Ureter (tissue), 1 donor: ENCODE measurements around the gene RNU6-1. TPM values are rescaled to one million over a fixed set of nuclear protein-coding genes. Genes with fewer than 3 reads are reported as not detected.

Experiments
- DNase-seq: peaks from one replicate; pipeline ENCODE4 v3.0.0-alpha.2; 2020; ENCODE audit warnings: low spot score
- total RNA-seq: library from RNA; stranded (reverse); gene quantifications from one replicate; pipeline ENCODE4 v1.2.4, GENCODE V29; 2023
- donor health status: DM: yes; HTN: yes; CAD: no.

RNU6-1 gene
- total RNA-seq, 1 donor from 2014 or later = not detected

DNA sequence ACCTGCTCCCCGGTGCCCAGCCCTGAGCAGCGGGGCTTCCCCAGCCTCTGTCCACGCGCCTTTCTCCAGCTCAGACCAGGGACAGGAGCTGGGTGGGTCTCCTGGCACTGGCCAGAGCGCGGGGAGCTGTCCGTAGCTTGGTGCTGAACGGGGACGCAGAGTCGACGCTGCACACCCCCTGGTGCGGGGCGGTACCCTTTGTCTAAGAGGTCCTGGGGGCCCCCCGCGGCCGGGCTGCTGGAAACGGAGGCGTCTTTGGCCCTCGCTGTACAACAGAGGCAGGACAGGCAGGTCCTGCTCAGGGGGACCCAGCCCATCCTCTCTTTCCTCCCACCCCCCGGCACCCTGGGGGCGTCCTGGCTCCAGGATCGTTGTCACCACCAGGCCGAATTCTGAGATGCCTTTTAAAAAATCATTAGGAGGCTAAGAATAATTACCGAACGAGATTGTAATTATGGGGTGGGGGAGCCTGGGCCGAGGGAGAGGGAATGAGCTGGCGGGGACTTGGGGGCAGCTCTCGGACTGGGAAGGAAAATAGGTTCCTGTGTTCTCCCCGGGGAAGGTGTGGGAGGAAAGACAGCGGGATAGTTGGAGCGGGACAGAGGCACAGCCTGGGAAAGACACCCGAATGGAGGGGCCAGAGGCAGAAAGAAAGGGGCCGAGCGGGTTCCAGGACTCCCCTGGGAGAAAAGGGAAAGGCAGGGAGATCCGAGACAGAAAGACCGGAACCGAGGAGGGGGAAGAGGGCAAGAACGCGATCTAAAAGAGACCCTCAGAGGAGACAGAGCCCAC is 18.7 kb downstream of the RNU6-1 start:
- DNase-seq = peak; percentile 62

DNA sequence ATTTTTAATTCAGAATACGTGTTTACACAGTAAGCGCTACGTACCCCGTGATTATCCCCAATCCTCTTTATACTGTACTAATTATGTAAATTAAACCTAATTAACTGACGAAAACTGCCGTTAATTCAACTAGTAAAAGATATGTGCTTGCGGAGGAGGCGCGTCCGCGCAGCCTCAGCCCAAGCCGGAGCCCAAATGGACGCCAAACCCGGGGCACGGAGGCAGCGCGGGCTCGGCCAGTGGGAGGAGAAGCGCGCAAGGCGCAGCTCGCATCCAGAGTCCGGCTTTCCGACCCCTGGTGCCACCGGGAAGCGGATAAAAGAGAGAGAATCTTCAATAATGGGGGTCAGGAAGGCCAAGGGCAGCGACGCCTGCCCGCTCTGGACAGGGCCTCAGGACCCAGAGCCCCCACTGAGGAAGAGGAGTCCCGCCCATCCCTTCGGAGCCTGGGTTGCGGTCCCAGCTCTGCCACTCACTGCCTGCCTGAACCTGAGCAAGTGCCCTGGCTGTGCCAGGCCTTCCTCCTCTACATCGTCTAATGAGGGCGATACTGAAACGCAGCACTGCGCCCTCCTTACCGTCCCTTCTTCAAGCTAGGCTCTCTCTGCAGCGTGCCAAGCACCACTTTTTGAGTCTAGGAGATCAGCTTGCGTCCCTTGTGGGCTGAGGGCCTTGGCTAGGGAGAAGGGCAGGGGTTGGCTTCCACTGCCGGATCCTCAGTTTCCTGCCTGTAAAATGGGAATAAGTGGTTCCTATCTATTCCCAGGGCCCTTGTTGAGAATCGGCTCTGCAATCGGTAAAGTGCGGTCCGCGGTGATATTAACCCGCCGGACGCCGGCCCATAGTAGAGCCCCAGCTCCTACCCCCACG is 19.5 kb downstream of the RNU6-1 start:
- no peak for DNase-seq

DNA sequence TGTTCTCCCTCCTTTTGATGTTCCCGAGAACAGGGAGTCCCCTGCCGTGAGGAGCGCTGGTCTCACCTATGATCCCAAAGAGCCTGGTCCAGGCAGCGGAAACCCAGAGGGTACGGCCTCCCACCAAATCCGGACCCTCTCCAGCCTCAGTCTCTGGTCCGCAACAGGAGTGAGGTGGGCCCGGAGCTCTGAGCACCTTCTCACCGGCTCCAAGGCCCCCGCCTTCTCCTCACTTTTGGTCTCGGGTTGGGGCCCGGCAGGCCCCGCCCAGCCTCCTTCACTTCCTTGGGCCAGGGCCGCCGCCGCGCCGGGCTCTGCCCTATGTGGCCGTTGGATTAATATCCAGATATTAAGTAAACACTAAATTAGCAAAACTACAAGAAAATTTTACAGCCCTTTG is 20.2 kb downstream of the RNU6-1 start:
- no peak for DNase-seq

DNA sequence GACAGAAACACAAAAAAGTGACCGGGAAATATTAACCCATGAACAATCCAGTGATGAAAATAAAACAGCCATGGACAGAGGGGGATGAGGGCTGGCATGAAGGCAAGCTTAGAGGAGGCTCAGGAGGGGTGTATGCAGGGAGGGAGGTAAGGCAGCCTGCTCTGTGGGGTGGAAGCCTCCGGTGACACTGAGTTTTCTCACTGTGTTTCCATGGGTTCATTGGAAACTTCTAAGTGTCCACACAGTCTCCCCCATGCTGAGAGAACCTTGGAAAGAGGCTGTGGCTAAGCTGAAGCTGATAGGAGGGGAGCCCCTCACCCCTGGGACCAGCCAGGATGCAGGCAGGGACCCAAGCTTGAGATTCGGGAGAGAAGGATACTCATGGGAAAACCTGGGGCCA is 21.4 kb downstream of the RNU6-1 start:
- DNase-seq = no peak

DNA sequence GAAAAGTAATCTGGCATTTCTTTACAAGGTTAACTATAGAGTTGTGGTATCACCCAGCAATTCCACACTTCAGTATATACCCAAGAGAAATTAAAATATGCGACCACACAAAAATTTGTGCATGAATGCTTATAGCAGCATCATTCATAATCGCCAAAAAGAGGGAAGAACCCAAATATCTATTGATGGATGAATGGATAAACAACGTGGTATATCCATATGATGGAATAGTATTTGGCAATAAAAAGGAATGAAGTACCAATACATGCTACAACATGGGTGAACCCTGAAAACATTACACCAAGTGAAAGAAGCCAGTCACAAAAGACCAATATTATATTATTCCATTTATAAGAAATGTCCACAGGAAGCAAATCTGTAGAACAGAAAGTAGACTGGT is 23.2 kb downstream of the RNU6-1 start:
- no peak for DNase-seq

DNA sequence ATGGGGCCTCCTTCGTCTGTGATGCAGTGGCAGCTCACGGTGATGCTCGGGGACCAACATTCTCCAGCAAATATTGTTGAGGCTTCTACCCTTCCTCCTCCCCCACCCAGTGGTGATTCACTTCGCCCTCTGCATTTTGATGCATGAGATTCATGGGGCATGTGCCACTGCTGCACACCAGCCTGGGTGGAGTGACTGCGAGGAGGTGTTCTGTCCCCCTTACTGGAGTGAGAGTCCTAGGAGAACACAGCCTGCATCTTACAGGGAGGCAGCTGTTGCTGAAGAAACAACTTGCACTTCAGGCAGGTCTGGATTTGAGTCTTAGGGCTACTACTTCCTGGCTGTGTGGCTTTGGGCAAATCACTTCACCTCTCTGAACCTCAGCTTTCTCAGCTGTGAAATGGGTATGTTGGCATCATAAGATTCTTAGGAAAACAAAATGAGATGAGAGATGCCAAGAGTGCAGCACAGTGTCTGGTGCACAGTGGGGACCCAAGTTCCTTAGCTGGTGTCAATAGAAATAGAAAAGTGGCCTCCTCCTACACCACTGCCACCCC is 24.7 kb downstream of the RNU6-1 start:
- no peak for DNase-seq

DNA sequence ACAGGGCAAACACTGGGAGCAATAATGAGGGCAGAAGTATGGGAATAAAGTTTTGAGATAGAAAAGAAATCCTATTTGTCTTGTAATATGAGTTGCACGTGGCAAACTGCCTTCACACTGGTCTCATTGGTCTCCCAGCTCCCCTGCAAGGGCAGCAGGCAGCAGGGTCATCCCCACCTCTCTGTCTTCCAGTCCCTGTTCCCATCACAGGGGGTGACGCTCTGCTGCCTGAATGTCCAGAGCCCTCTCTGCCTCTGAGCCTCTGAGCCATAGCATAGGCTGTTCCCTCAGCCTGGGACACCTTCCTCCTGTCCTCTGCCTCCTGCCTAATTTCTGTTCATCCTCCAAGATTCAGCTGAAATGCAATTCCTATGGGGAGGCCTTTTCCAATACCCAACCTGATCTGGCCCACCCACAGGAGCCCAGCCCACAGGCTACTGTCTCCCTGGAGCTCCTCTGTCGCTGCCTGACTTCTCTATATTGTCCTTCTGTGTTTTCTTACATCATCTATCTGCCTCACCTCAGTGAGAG is 26.7 kb downstream of the RNU6-1 start:
- no peak for DNase-seq

DNA sequence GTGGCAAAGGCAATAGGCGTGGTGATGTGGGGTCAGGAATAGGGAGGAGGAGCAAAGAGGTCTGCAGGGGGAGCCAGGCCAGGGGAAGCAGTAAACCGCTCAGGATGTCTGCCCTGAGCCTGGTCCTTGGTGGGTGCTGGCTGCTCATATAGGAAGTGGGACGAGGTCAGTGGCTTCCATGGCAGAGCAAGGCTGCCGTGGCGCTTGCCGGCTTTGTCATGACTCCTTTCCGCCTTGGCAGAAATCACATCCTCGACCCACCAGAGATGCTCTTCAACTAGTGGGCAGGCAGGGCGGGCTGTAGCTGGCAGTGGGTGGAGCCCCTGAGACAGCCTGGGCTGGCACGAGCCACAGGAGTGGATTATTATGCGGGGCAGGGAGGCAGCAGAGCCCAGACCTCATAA is 27.6 kb downstream of the RNU6-1 start:
- DNase-seq = no peak

DNA sequence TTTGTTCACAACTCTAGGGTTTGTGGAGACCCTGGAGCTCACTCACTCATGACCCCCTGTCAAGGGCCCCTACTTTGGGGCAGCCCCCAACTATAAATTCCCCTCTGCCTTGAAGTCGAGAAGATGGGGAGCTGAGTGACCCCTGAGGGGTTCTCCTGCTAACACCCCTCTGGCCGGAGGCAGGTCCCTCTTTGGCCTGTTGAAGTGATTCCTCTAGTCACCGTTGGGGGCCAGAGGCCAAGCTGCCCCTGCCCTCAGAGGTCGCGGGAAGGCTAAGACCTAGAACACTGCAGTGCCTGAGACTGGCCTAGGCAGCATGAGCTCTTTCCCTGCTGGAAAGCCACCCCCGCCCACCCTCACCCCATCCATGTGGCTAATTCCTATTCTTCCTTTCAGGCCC is 30.0 kb downstream of the RNU6-1 start:
- no peak for DNase-seq

DNA sequence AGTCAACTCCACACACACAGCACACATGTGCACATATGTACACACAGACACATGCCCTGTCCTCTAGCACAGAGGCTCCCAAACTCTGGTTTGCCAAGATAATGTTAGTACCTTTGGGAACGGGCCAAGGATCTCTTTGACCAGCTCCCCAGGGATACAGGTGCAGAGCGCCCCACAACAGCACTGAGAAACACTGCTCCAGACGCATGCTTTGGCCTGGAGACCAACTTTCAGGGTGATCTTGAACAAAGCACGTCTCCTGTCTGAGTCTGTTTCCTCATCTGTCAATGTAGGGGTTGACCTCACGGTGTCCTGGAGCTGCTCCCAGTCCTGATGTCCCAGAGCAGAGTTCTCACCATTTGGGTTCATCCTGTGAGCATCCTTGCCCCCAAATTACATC is 30.4 kb downstream of the RNU6-1 start:
- no peak for DNase-seq

DNA sequence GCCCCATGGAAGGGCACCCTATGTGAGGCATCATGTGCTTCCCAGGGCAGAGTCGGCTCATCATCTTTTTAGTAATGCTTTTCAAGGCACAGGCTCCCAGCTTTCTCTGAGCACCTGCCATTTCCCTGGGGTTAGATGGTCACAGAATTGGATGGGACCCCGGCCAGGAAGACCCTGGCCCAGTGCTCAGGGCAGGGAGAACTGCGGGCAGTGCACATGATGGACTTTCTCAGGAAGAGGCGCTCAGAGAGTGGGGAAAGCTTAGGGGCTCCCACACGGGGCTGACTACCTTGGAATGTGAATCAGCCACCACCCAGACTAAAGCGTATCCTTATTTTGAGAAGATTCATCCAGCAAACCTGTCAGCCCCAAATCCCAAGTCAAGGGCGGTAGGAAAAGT is 31.0 kb downstream of the RNU6-1 start:
- DNase-seq = no peak

DNA sequence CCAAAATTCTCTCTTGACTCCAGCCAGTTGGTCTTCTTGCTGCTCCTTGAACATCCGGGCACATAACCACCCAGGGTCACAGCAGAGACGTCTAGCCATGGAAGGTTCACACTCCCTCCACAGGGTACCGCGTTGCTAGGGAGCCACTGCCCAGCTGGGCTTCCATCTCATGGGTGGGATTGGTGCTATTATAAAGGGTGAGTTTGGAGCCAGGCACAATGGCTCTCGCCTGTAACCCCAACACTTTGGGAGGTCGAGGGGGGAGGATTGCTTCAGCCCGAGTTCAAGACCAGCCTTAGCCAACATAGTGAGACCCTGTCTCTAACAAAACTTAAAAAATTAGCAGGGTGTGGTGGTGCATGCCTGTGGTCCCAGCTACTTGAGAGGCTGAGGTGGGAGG is 32.0 kb downstream of the RNU6-1 start:
- DNase-seq = no peak

DNA sequence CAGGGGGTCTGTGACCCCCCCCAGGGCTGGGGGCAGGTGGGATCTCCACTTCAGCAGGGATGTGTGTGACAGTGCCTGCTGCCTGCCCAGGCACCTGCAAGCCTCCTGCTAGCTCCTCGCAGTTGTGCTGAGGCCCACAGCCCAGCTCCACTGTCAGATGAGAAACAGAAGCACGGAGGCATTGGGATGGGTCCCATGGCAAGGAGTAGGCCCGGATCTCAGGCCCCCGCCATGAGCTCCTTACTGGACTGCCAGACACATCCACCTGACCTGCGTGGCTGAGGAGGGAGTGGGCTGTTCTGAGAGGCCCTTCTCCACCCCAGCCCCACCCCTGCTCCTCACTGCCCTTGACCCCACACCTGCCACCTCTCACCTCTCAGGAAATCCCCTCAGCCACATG is 32.7 kb downstream of the RNU6-1 start:
- DNase-seq = no peak

DNA sequence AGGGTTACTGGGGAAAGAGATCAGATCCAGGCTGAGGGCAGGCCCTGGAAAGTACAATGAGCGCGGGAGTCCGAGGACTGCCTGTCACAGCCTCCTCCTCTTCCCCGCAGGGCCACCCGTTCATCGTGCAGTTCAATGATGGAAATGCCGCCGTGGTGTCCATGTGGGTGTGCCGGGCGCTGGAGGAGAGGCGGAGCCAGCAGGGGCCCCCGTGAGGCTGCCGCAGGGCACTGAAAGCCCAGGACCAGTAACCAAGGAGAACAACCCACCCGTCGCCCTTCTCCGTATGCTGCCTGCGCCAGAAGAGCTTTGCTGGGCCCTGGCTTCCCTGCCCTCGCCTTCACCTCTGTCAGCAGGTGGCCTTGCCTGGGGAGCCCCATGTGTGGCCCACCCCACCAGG is 33.3 kb downstream of the RNU6-1 start:
- DNase-seq = no peak

DNA sequence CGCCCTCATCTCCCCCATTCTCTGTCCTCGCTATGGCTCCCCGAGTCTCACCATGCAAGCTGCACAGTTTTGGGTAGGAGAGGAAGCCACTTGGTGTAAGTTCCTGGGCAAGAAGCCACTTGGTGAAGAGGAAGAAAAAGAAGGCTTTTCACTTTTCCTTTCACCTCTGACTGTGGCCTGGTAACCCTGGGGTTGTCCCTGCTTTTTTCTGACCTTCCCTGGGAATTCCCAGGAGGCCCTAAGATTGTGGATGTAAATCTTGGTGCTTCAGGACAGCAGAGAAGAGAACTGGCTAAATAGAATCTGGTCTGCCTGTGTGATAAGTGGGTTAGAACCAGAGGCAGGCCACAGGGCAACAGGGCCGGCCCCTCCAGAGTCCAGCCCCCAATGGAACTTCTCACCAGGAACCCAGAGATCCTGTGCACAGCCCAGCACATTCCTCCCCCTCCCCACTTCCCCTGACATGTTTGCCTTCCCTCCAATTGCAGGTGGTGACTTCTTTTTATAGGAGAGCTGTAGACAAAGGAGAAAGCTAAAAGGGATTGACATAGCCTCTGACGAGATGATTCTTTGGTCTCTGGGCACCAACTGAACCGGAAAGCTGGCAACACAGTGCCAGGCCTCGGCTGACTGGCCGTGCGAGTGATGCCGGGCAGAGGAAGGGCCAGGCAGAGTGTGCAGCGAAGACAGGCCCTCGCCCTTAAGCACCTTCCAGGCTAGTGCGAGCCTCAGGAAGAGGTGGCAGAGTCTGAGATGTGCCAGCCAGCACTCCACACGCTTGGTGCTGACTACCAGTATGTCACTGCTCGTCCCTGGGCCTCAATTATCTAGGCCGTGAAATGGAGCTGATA is 34.0 kb downstream of the RNU6-1 start:
- DNase-seq = no peak

DNA sequence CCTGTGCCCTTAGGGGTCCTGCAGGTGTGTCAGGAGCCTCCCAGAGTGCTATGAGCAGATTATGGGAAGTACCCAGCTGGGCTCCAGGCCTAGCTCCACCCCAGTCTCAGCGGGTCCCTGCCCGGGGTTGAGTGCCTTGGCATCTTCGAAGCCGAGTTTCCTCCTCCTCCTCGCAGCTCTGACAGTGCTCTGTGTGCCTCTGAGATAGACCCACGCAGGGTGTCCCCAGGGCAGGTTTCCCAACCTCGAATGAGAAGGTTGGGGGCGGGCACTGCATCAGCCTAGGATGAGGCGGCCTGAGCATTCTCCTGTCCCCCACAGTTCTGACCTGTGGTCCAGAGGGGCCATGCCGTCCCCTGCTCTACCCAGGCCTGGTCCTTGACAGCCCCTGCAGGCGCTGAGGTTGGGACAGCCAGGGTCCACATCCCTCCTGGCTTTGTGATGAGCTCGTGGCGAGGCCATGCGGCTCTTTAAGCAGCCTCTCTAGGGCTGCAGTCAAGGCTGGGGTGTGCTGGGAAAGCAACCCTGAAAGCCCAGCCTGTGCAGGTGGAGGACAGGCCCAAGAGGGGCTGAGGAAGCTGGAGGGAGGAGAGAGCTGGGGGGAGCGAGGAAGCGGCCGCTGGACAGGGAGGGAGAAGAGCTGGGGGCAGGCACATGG is 34.7 kb downstream of the RNU6-1 start:
- no peak for DNase-seq

DNA sequence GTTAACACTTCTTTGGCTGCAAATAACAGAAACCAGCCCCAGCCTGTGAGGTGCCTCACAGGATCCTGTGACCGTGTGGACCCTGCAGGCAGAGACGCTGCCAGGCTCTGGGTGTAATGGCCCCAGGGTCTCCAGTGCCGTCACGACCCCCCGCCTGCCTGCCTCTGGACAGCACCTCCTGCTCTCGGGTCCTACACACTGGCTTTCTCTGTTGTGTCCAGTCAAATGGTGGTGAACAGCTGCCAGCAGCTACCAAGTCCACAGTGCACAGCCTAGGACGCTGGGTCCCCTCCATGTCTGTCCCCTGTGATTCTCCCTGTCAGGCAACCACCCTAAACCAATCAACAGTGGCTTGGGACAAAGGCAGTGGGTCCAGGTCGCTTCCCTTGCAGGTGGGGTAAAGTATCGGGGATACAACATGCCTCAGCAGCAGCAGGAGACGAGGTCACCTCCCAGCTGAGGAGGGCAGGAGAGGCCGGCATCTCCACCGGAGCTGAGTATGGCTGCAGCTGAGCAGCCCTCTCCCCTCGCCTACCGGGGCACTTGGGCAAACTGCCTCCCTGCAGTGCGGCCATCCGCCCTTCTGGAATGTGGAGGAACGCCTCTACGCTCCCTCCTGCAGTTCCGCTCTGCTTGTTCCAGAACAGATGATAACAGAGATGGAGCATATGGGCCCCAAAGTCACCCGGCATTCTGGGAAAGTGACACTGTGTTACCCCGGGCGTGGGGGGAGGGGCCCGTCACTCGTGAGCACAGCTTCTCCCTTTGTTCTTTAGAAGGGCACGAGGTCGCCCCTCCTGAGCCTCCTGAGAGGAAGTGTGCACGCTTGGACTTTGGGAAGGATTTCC is 35.6 kb downstream of the RNU6-1 start:
- no peak for DNase-seq

DNA sequence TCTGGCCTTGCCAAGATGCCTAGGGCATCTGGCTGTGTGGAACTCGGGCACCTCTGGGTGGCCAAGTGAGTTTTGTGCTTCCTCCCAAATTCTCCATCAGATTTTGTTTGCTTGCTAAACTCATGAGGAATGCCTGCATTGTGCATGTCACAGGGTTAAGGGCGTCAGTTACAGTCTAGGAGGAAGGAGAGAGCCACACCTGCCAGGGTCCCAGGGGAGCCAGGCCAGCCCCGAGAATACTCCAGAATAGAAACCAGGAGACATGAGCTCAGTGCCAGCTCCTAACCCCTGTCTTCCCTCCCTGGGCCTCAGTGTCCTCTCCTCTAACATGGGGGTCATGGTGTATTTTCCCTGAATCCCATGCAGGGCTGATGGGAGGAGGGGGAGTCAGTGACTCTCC is 36.5 kb downstream of the RNU6-1 start:
- DNase-seq = no peak

DNA sequence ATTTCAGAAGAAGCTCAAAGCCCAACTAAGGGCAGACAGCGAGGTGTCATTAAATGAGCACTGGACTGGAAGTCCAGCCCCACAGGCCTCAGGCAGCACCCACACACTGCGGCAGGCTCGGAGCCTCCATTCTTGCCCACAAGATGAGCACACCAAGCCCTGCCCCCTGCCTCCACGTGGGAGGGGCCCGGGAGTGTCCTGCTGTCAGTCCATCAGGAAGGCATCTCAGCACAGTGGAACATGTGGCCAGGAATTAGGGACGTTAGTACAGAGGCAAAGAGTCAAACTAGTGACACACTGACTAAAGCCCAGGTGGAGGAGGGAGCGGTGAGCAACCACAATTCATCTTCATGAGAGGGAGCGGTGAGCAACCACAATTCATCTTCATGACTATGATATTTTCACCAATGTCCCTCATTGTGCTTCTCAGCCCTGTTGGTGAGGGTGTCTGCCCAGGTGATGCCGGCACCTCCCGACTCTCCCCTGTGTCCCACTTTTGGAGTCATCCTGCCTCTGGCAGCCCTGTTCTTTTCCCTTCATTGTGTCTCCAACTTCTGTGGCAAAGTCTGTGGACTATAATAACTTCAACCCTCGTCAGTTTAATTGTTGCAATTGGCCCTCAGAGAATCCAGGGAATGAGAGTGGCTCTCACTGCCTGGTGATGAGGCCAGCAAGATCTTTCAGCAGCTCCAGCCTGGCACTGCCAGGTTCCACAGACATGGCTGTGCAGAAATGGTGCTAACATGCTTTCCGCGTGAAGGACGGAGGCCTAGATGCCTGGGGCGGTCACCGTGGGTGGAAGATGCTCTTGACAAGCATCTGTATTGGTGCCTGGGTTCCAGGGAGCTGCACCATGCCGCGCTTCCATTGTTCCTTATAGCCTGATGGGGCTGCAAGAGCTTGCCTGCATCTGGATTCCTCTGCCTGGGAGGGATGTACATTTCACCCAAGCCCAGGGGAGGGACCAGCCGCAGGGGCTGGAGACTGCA is 37.6 kb downstream of the RNU6-1 start:
- no peak for DNase-seq
